Activated CD8-positive, alpha-beta T cell treated with anti-CD3 and anti-CD28 coated beads for 36 hours (primary cell): ENCODE data around the gene GABBR2. TPM values are rescaled to one million over a fixed set of nuclear protein-coding genes. Genes with fewer than 3 reads are reported as not detected.
"Not testable (repeated sequence)": the region's sequence is repeated elsewhere in the genome, so short reads cannot be mapped to it uniquely, and the experiment has no call there.

Experiments
- ATAC-seq: fragments of 200-7000 bp; cut with Tn5 transposase; one replicate; pipeline ENCODE4 v1.10.0; 2021; ENCODE audit warnings: mild to moderate bottlenecking, moderate library complexity
- CTCF ChIA-PET: fragments of 350-600 bp; sonication (Branson Sonifier 250); formaldehyde crosslinking; loops from one replicate; lab custom pipeline; 2021; ENCODE audit warnings: antibody characterized with exemption; lab: Charles Lee
- POLR2A ChIA-PET: fragments of 350-600 bp; sonication (Branson Sonifier 250); formaldehyde crosslinking; loops from one replicate; lab custom pipeline; 2021; ENCODE audit warnings: antibody characterized with exemption; lab: Charles Lee
- DNase-seq: peaks from one replicate; pipeline ENCODE4 v3.0.0-alpha.2; 2020
- H3K27ac Mint-ChIP-seq: one replicate; pipeline ENCODE4 v1.8.0; 2021; ENCODE audit warnings: mild to moderate bottlenecking, mixed read lengths
- H3K27me3 Mint-ChIP-seq: one replicate; pipeline ENCODE4 v1.8.0; 2021; ENCODE audit warnings: mixed read lengths
- H3K36me3 Mint-ChIP-seq: one replicate; pipeline ENCODE4 v1.8.0; 2021; ENCODE audit warnings: low read depth, mixed read lengths
- H3K4me1 Mint-ChIP-seq: one replicate; pipeline ENCODE4 v1.8.0; 2021; ENCODE audit warnings: low read depth, mixed read lengths
- H3K4me3 Mint-ChIP-seq: one replicate; pipeline ENCODE4 v1.8.0; 2021; ENCODE audit warnings: mild to moderate bottlenecking, moderate library complexity, mixed read lengths
- H3K9me3 Mint-ChIP-seq: one replicate; pipeline ENCODE4 v1.8.0; 2021; ENCODE audit warnings: mixed read lengths
- intact Hi-C: fragments of 100-400 bp; cut with micrococcal nuclease; formaldehyde crosslinking; loops from one replicate; pipeline ENCODE4 v1.10.0; 2022
- total RNA-seq, 2 experiments: library from RNA; stranded (reverse); gene quantifications; one replicate each; pipeline ENCODE4 v1.2.3, GENCODE V29; 2021
- TF ChIP-seq, protein P1 (sequence below): fragments of 200-600 bp; IDR thresholded peaks from one replicate; pipeline ENCODE4 v1.8.0; 2022; ENCODE audit warnings: antibody characterized with exemption, mild to moderate bottlenecking

Gene GABBR2
- total RNA-seq, 2 experiments from 2014 or later = not detected

DNA sequence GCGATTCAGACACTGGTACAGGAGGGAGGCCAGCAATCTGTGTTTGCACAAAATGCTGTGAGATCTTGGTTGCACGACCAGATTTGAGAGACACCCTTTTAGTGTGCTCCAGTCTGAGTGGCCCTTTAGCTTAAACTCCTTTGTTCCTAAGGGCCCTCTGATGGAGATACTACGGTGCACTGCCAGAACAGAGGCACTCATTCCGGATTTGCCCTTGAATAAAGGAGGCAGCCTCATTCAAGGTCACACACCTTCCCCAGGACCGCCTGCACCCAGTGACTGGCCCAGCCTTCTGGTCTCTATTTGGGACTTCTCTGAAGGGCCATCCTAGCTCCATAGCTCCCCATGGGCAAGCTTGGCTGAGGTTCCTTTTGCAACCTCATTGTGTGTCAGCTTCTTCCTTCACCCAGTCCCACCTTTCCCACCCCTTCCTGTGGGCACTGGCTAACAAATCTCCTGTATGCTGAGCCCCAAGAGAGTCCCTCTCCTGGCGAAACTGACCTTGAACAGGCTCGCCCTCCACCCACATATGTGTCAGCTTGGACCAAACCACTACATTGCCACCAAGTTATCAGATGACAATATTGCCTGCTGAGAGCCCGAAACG lies 191.7 kb downstream of the GABBR2 start:
- ChIA-PET POLR2A (no interaction called here), CTCF (no interaction called here)
- H3K4me3 Mint-ChIP-seq = no peak overlapping the region

DNA sequence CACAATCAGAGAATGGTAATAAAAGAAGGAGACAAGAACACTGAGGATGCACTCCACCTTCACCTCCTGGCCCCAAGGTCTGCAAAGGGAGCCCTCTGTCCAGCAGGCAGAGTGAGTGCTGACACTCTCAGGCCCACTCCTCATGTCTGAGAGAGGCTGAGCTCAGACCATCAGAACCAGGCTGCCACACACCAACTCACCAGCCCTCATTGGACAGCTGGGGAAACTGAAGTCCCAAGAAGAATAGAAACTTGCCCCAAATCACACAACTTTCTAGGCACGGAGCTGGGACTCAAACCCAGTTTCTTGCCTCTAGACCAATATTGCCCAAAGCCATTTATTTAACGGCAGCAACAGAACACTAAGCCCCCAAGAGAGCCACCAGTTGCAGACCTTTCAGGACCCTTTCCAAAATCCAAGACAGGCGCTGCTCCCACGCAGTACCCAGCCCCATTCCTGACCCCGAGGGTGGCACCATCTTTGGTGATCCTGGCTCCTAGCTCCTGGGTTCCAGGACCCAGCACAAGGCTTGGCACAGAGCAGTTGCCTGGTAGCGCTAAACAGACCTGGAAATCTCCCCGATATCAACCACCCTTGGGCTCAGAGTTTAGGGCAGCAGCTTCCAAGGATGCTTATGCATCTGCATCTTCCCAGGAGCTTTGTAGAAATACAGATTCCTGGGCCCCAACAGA lies 192.4 kb downstream of the GABBR2 start:
- Mint-ChIP-seq H3K36me3 (no peaks in the 10 kb centered on the region), H3K4me1 (no peaks in the 10 kb centered on the region), H3K9me3 (no peaks in the 10 kb centered on the region), H3K27me3 (peaks cover 10% of the 10 kb centered on the region), H3K4me3 (no peak overlapping the region), H3K27ac (no peak overlapping the region)
- intact Hi-C loops = no loop called here
- DNase-seq (no peak), ATAC-seq (no peak)
- ChIA-PET CTCF (no interaction called here), POLR2A (no interaction called here)
- TF ChIP-seq, protein P1, sequence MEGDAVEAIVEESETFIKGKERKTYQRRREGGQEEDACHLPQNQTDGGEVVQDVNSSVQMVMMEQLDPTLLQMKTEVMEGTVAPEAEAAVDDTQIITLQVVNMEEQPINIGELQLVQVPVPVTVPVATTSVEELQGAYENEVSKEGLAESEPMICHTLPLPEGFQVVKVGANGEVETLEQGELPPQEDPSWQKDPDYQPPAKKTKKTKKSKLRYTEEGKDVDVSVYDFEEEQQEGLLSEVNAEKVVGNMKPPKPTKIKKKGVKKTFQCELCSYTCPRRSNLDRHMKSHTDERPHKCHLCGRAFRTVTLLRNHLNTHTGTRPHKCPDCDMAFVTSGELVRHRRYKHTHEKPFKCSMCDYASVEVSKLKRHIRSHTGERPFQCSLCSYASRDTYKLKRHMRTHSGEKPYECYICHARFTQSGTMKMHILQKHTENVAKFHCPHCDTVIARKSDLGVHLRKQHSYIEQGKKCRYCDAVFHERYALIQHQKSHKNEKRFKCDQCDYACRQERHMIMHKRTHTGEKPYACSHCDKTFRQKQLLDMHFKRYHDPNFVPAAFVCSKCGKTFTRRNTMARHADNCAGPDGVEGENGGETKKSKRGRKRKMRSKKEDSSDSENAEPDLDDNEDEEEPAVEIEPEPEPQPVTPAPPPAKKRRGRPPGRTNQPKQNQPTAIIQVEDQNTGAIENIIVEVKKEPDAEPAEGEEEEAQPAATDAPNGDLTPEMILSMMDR = no peak

More for the DNA sequence above, 191.7 kb downstream of the GABBR2 start:
- intact Hi-C loops = no loop called here
- Mint-ChIP-seq H3K9me3 (no peaks in the 10 kb centered on the region), H3K36me3 (no peaks in the 10 kb centered on the region), H3K27ac (no peak overlapping the region), H3K27me3 (peaks cover 14% of the 10 kb centered on the region), H3K4me1 (no peaks in the 10 kb centered on the region)
- ATAC-seq (no peak), DNase-seq (no peak)
- TF ChIP-seq, protein P1 = no peak

DNA sequence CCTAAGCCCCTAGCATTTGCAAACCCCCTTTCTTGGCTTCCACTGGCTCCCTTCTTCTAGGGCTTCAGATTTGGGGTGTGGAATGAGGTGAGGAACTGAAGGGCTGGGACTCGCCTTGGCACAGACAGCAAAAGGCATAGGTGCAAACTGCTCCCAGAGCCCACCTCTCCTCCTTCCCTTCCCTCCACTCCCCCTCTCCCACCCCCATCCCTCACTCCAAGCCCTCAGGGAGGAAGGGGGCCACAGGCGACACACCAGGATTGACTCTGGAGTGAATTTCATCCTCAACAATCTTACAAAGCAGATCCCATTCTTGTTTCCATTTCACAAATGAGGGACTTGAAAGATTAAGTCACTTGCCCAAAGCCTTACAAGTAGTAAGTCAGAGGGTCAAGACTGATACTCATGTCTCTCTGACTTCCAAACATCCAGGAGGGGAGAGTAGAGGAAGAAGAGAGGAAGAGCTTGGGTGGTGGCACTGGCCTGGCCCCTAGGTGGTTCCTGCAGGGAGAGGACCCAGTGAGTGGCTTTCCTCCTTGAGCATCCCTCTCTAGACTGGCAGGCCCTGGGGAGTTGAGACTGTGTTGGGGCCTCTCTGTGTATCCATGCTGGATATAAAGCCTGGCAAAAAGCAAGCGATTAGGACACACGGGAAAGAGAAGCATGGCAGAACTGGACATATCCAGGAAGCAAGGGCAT lies 193.1 kb downstream of the GABBR2 start:
- ChIA-PET CTCF (no interaction called here), POLR2A (no interaction called here)
- TF ChIP-seq, protein P1 = no peak
- ATAC-seq (no peak), DNase-seq (no peak)
- Mint-ChIP-seq H3K9me3 (no peaks in the 10 kb centered on the region), H3K4me1 (no peaks in the 10 kb centered on the region), H3K36me3 (no peaks in the 10 kb centered on the region), H3K27ac (no peak overlapping the region), H3K27me3 (peaks cover 5% of the 10 kb centered on the region), H3K4me3 (no peak overlapping the region)
- intact Hi-C loops = no loop called here

DNA sequence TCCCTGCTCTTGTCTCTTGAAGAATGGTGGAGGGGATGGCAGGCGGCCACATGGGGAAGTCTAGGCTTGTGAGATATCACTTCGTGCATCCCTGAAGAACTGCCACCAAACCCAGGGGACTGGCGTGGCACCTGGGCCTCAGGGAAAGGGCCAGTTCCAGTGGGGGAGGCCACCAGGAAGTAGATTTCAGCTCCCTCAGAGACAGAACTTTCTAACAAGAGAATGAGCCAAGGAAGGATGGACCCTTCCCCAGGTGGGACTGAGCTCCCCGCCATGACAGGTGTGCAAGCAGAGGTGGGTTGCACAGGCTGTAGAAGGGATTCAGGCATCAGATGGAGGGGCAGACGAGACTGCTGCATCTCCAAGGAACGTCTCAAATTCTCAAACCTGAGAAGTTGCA lies 193.9 kb downstream of the GABBR2 start:
- Mint-ChIP-seq H3K27me3 (peaks cover 4% of the 10 kb centered on the region), H3K4me1 (no peaks in the 10 kb centered on the region), H3K36me3 (no peaks in the 10 kb centered on the region), H3K9me3 (no peaks in the 10 kb centered on the region), H3K27ac (no peak overlapping the region), H3K4me3 (no peak overlapping the region)
- POLR2A ChIA-PET = no interaction called here
- TF ChIP-seq, protein P1 = no peak
- intact Hi-C loops = no loop called here
- CTCF ChIA-PET = no interaction called here
- ATAC-seq (no peak), DNase-seq (no peak)

DNA sequence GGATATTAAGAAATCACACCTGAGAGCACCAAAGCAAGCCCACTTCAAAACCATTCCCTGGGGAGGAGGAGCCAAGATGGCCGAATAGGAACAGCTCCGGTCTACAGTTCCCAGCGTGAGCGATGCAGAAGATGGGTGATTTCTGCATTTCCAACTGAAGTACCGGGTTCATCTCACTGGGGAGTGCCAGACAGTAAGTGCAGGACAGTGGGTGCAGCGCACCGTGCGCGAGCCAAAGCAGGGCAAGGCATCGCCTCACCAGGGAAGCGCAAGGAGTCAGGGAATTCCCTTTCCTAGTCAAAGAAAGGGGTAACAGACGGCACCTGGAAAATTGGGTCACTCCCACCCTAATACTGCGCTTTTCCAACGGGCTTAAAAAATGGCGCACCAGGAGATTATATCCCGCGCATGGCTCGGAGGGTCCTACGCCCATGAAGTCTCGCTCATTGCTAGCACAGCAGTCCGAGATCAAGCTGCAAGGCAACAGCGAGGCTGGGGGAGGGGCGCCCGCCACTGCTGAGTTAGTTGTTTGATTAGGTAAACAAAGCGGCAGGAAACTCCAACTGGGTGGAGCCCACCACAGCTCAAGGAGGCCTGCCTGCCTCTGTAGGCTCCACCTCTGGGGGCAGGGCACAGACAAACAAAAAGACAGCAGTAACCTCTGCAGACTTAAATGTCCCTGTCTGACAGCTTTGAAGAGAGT lies 200.4 kb downstream of the GABBR2 start:
- CTCF ChIA-PET, H3K4me3 Mint-ChIP-seq, H3K9me3 Mint-ChIP-seq, POLR2A ChIA-PET, H3K4me1 Mint-ChIP-seq, H3K36me3 Mint-ChIP-seq, intact Hi-C loops, H3K27ac Mint-ChIP-seq, DNase-seq, ATAC-seq, H3K27me3 Mint-ChIP-seq: not testable (repeated sequence)
